HL-60/S4 treated with retinoic acid at 250 ng/mL for 4 days and 3 days (cell line): ENCODE results near the gene AKIP1.
"Not testable (repeated sequence)": the region's sequence is repeated elsewhere in the genome, so short reads cannot be mapped to it uniquely, and the experiment has no call there.

Source experiments
- in situ Hi-C: fragments of 300-500 bp; cut with MboI; formaldehyde crosslinking; loops from 2 replicates; pipeline ENCODE4 v1.7.0; 2022; ENCODE audit warnings: low sequenced_read_pairs

Gene AKIP1

GRCh38 chr11:8914661-8915018 is 3.7 kb downstream of the AKIP1 start:
- in situ Hi-C loops = no loop called here

- in situ Hi-C loops = no loop called here
These were observed 6.3 kb downstream of the AKIP1 start for GRCh38 chr11:8917157-8917825.

GRCh38 chr11:8922691-8923090 is 11.7 kb downstream of the AKIP1 start:
- in situ Hi-C loops = no loop called here

GRCh38 chr11:8925711-8926110 is 14.7 kb downstream of the AKIP1 start:
- in situ Hi-C loops = no loop called here

- in situ Hi-C loops = no loop called here
These were observed 15.2 kb downstream of the AKIP1 start for GRCh38 chr11:8926236-8926635.

GRCh38 chr11:8927233-8927632 is 16.2 kb downstream of the AKIP1 start:
- in situ Hi-C loops = no loop called here

- in situ Hi-C loops = no loop called here
These were observed 17.2 kb downstream of the AKIP1 start for GRCh38 chr11:8928205-8928604.

- in situ Hi-C loops = no loop called here
These were observed 18.1 kb downstream of the AKIP1 start for GRCh38 chr11:8928981-8929615.

- in situ Hi-C loops = no loop called here
These were observed 19.6 kb downstream of the AKIP1 start for GRCh38 chr11:8930456-8931175.

- in situ Hi-C loops = no loop called here
These were observed 21.7 kb downstream of the AKIP1 start, which contains the start of gene C11orf16 for GRCh38 chr11:8932564-8933180. Gene C11orf16, minus strand, starts transcription at chr11:8932947. Its CDS starts 639 bp downstream, at chr11:8932308.

- in situ Hi-C loops = no loop called here
These were observed 22.9 kb downstream of the AKIP1 start for GRCh38 chr11:8933931-8934330.

- in situ Hi-C loops = no loop called here
These were observed 23.9 kb downstream of the AKIP1 start for GRCh38 chr11:8934742-8935488.

- in situ Hi-C loops = not testable (repeated sequence)
These were observed 24.8 kb downstream of the AKIP1 start for GRCh38 chr11:8935789-8936188.

- in situ Hi-C loops = no loop called here
These were observed 26.2 kb downstream of the AKIP1 start for GRCh38 chr11:8937159-8937558.

GRCh38 chr11:8937659-8938058 is 26.7 kb downstream of the AKIP1 start:
- in situ Hi-C loops = no loop called here

GRCh38 chr11:8941341-8942103 is 30.5 kb downstream of the AKIP1 start:
- in situ Hi-C loops = no loop called here

- in situ Hi-C loops = no loop called here
These were observed 31.6 kb downstream of the AKIP1 start, which contains the start of gene ASCL3 for GRCh38 chr11:8942518-8943066. Gene ASCL3, minus strand, starts transcription at chr11:8943016. Its CDS starts 4,855 bp downstream, at chr11:8938161.

GRCh38 chr11:8947230-8947943 is 36.4 kb downstream of the AKIP1 start:
- in situ Hi-C loops = no loop called here

- in situ Hi-C loops = no loop called here
These were observed 37.9 kb downstream of the AKIP1 start for GRCh38 chr11:8948886-8949285.
